SH-SY5Y (cell line): ENCODE measurements around the gene NAA80.

Experiments used
- GATA2 ChIP-seq: IDR thresholded peaks from 2 replicates; pipeline ENCODE4 v1.6.1; 2011; ENCODE audit warnings: mild to moderate bottlenecking, low read depth, low read length
- GATA3 ChIP-seq: IDR thresholded peaks from 2 replicates; pipeline ENCODE4 v1.6.1; 2011; ENCODE audit warnings: low read depth, mild to moderate bottlenecking, low read length, moderate library complexity

GRCh38 chr3:50278123-50278879, 20.9 kb downstream of the NAA80 start:
- TF ChIP-seq GATA2: no peak
- TF ChIP-seq GATA3: no peak
